Osteoblast (primary cell): ENCODE measurements around the gene EVC2. TPM values are rescaled to one million over a fixed set of nuclear protein-coding genes. Genes with fewer than 3 reads are reported as not detected.
"Not testable (repeated sequence)": the region's sequence is repeated elsewhere in the genome, so short reads cannot be mapped to it uniquely, and the experiment has no call there.

Experiments used
- DNase-seq: peaks from one replicate; pipeline ENCODE4 v3.0.0; 2011; ENCODE audit warnings: low spot score, mixed read lengths; ENCODE audit not compliant: insufficient read length; ENCODE audit errors: missing footprints
- H2AFZ ChIP-seq: 2 replicates; pipeline ENCODE4 v1.6.0; 2011; ENCODE audit warnings: mild to moderate bottlenecking, low read length
- H3K27ac ChIP-seq: 2 replicates; pipeline ENCODE4 v1.5.1; 2011; ENCODE audit warnings: mild to moderate bottlenecking, low read depth, low read length, moderate library complexity
- H3K27me3 ChIP-seq: 2 replicates; pipeline ENCODE4 v1.6.0; 2012; ENCODE audit warnings: mild to moderate bottlenecking, control low read depth, inconsistent platforms, low read length, moderate library complexity; ENCODE audit not compliant: insufficient read depth
- H3K36me3 ChIP-seq: 2 replicates; pipeline ENCODE4 v1.5.1; 2011; ENCODE audit warnings: mild to moderate bottlenecking, low read length, control low read depth, moderate library complexity; ENCODE audit not compliant: insufficient read depth
- H3K4me1 ChIP-seq: 2 replicates; pipeline ENCODE4 v1.5.1; 2011; ENCODE audit warnings: mild to moderate bottlenecking, low read length, control low read depth, moderate library complexity; ENCODE audit not compliant: insufficient read depth
- H3K4me2 ChIP-seq: 2 replicates; pipeline ENCODE4 v1.6.0; 2011; ENCODE audit warnings: mild to moderate bottlenecking, low read length; ENCODE audit not compliant: insufficient read depth
- H3K4me3 ChIP-seq: fragments of 200-600 bp; sonication (generic); 3 replicates; pipeline ENCODE4 v1.5.1; 2012; ENCODE audit warnings: mild to moderate bottlenecking, low read length, inconsistent platforms; ENCODE audit not compliant: insufficient read depth
- H3K79me2 ChIP-seq: 2 replicates; pipeline ENCODE4 v1.6.0; 2012; ENCODE audit warnings: mild to moderate bottlenecking, low read length, control low read depth, inconsistent platforms; ENCODE audit not compliant: insufficient read depth
- H3K9me3 ChIP-seq: 2 replicates; pipeline ENCODE4 v1.5.1; 2011; ENCODE audit warnings: low read depth, low read length, control low read depth
- H4K20me1 ChIP-seq: 2 replicates; pipeline ENCODE4 v1.6.0; 2012; ENCODE audit warnings: mild to moderate bottlenecking, low read length, control low read depth; ENCODE audit not compliant: insufficient read depth
- CTCF ChIP-seq: IDR thresholded peaks from 2 replicates; pipeline ENCODE4 v1.5.1; 2011; ENCODE audit warnings: mild to moderate bottlenecking, low read depth, low read length, moderate library complexity; ENCODE audit errors: extremely low read depth
- total RNA-seq: library from RNA; depleted of rRNA; stranded (reverse); fragments of >200 nt; gene quantifications from 2 replicates; pipeline ENCODE4 v1.2.3, GENCODE V29; 2012

The EVC2 gene
- total RNA-seq, 1 donor: 19.2 TPM

- TF ChIP-seq CTCF: no peak
- no peak overlapping the region for H2AFZ ChIP-seq
These were observed 98.9 kb downstream of the EVC2 start for GRCh38 chr4:5609306-5610007.

GRCh38 chr4:5593828-5594227 is 114.5 kb downstream of the EVC2 start:
- not testable (repeated sequence) for H3K36me3 ChIP-seq, H3K27me3 ChIP-seq, H3K4me3 ChIP-seq, H3K9me3 ChIP-seq, H3K79me2 ChIP-seq, H2AFZ ChIP-seq, H3K4me2 ChIP-seq, H4K20me1 ChIP-seq, H3K4me1 ChIP-seq, H3K27ac ChIP-seq, DNase-seq

More at GRCh38 chr4:5609306-5610007, 98.9 kb downstream of the EVC2 start:
- Histone ChIP-seq H3K4me3 (no peak overlapping the region), H3K36me3 (peaks cover 4% of the 10 kb centered on the region), H3K9me3 (no peaks in the 10 kb centered on the region), H3K4me1 (no peaks in the 10 kb centered on the region), H3K79me2 (no peaks in the 10 kb centered on the region), H3K27ac (no peak overlapping the region), H4K20me1 (no peaks in the 10 kb centered on the region), H3K4me2 (no peak overlapping the region), H3K27me3 (no peaks in the 10 kb centered on the region)
- DNase-seq: no peak

- no peaks in the 10 kb centered on the region for H3K27me3 ChIP-seq
- H2AFZ ChIP-seq: no peak overlapping the region
- H3K27ac ChIP-seq: no peak overlapping the region
- H3K4me2 ChIP-seq: no peak overlapping the region
- no peaks in the 10 kb centered on the region for H3K79me2 ChIP-seq
- H3K4me3 ChIP-seq: no peak overlapping the region
- no peaks in the 10 kb centered on the region for H3K4me1 ChIP-seq
- DNase-seq: no peak
- no peaks in the 10 kb centered on the region for H4K20me1 ChIP-seq
- no peaks in the 10 kb centered on the region for H3K9me3 ChIP-seq
- TF ChIP-seq CTCF: no peak
- H3K36me3 ChIP-seq: peaks cover 10% of the 10 kb centered on the region
These were observed 116.1 kb downstream of the EVC2 start for GRCh38 chr4:5592272-5592671.

- Histone ChIP-seq H3K27me3 (no peaks in the 10 kb centered on the region), H3K36me3 (peaks cover 14% of the 10 kb centered on the region), H3K9me3 (no peaks in the 10 kb centered on the region), H3K27ac (no peak overlapping the region), H3K4me3 (no peak overlapping the region), H3K4me1 (no peaks in the 10 kb centered on the region), H4K20me1 (no peaks in the 10 kb centered on the region), H2AFZ (no peak overlapping the region), H3K79me2 (no peaks in the 10 kb centered on the region), H3K4me2 (no peak overlapping the region)
- no peak for TF ChIP-seq CTCF
- no peak for DNase-seq
These were observed 118.9 kb downstream of the EVC2 start for GRCh38 chr4:5589495-5589894.
